HG02973 (cell line): Measurements from ENCODE around the gene AEBP1.

ENCODE experiments used
- ATAC-seq: cut with Tn5 transposase; IDR thresholded peaks from one replicate; pipeline ENCODE4 v1.9.1; 2021; ENCODE audit warnings: moderate library complexity; ENCODE audit not compliant: unreplicated experiment

AEBP1 gene

DNA sequence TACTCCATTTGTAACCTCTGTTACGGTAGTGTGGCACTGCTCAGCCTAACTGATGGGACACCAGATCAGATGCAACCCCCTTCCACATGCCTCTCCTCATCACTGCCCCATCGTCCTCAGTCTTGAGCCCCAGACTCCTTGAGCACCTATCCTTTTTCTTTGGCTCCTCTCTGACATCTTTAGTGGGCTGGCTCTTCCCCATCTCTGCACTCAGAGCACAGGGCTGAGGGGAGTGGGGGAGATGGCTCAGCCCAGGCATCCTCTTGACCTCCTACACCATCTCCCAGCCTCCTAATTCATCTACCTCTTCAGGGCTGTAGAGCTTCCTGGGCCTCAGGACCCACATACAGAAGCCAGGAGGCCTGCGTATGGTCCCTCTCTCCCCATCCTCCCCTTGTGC lies 20.3 kb upstream of the AEBP1 start:
- no peak for ATAC-seq

DNA sequence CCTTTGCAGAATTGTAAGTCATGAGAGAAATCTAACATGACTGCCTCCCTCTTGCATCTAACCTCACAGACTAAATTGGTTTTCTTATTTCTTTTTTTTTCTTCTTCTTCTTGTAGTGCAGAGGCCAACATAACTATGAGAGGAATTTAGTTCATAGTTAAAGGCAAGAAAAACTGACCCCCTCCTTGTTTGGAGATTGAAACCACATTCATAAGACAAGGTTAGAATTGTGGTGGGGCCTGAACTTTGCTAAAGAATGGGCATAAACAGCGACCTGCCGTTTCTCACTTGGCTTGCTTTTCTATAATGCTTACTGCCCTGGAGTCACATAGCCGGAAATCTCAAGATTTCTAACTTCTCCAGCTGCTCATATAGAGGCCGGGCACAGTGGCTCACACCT lies 19.4 kb upstream of the AEBP1 start:
- no peak for ATAC-seq

DNA sequence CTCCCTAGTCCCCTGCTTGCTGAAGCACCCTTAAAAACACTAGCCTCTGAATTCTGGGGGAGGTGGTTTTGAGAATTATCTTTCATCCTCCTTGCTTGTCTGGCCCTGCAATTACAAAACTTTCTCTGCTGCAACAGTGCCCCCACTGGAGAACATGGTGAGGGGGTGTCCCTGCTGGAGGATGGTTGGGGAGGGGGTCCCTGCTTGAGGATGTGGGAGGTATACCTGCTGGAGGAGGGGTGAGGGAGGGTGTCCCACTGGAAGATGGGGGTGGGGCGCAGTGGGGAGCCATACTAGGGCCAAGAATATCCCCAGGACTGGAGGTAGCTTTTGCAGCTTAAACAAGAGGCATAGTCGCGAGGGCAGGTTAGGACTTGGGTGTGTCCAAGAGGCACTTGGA lies 18.6 kb upstream of the AEBP1 start:
- ATAC-seq = no peak

DNA sequence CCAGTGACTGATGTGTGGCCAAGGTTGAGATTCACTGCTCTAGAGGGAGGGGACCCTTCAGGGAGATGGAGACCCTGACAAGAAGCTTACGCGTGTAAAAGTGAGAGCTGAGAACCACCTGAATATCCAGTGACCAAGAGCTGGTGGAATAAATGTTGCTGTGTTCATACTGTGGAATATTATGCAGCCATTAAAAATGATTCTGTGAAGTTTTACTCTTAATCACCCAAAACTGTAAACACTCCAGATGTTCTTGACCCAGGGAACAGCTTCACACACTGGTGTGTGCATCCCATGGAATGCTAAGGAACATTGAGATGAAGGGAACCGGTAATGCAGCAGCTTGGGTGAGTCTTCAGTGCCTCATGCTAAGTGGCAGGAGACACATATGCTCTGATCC lies 17.5 kb upstream of the AEBP1 start:
- no peak for ATAC-seq

DNA sequence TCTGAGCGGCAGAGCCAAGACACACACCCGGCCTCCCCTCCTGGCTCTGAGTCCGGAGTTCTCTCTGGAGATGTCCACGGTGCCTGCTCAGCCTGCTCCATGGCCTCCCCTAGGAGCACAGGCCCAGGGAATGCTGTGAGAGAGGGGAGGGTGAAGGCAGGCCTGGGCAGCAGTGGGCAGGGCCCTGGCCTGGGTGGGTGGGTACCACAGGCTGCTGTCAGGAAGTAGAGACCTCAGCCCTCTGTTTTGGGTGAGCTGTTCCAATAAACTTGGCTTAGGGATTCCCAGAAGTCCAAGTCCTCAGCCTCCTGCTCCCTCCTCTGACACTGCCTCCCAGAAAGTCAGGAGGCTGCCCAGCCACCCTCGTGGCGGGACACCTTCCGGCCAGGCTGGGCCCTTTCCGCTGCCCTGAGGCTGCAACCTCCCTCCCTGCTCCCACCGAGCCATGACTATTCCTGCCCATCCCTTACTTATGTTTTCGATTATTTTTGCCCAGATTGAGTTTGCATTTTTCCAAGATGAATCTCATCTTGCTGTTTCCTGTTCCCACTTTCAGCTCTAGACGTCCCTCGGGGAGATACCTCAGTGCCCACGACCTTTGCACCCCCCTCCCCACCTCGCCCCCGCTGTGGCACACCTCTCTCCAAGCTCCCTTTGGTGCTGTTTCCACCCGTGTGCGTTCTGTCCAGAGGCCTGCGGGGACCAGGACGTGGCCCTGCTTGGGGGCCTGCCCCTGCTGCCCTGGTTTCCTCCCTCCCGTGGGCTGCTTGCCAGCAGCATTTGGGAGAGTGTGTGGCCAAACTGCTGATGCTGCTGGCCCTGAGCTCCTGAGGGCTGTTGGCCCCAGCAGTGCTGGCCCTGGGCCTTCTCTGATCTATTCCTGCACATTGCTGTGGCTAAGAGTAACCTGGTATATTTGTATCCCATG lies 16.0 kb upstream of the AEBP1 start:
- no peak for ATAC-seq

DNA sequence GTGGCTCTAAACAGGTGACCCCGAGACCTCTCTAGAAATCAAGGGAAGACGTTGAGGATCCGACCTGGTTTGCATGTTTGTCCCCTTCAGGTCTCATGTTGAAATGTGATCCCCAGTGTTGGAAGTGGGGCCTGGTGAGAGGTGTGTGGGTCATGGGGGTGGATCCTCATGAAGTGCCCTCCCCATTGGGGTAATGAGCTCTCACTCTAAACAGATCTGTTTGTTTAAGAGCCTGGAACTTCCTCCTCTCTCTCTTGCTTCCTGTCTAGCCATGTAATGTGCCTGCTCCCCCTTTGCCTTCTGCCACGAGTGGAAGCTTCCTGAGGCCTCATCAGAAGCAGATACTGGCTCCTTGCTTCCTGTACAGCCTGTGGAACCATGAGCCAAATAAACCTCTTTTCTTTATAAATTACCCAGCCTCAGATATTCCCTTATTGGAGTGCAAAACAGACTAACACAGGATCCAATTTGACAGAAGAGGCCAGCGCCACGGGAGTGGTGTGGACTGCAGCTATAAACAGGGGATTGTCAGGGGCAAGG lies 11.0 kb upstream of the AEBP1 start:
- no peak for ATAC-seq

DNA sequence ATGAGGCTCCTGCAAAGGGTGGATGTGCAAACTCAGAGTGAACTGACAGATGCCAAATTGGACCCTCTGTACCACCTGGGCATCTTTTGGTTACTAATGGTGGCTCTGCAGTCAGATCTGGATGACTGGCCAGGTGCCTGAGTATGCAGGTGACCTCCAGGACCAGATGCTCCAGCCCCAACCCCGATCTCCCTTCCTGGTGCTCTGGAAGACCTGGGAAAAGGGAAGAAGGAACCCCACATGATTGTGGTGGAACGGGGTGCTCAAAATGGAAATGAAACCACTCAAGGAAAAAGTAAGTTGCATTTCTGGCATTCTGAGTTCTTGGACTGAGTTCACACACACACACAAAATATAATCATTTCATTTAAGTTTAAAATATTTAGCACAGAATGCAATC lies 9.8 kb upstream of the AEBP1 start:
- ATAC-seq = no peak

DNA sequence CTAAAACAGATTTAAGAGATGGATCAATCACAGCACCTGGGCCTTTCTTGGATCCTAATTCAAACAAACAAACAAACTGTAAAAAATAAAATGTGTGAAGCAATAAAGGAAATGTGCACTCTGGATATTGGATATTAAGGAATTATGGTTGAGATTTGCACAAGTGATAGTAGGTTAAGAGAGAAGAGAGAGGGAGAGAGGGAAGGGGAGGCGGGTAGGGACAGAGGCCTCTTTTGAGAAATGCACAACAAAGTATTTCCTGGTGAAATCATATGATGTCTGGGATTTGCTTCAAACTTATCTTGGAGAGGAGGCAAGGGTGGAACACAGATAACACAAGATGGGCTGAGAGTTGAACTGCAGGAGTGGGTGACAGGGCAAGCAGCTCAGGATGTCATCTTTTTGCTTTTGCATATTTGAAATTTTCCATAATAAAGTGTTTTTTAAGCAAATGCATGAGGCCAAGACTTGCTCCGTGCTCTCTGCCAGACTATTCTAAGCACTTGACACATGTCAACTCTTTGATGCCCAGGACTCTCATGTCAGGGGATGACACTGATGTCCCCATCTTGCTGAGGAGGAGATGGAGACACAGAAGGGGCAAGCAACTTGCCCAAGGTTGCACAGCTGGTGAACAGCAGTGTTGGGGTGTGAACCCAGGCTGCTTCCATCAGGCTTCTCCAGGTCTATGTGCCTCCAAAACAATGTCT lies 9.1 kb upstream of the AEBP1 start:
- ATAC-seq = no peak

DNA sequence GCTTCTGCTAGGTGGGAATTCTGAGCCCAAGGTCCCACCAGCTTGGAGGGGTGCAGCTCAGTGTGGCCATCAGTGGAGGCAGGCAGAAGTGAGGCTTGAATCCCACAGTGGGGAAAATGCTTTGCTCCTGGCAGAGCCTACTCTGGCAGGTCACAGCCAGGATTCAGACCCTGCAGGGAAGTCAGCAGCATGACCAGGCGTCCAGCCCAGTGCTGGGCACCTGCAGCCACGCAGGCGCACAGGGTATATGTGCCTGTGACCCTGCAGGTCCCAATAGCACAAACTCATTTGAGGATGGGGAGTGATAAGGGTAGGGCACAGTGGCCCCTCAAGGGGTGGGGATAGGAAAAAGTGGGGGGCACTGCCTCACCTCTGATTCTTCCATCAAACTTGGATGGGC lies 8.4 kb upstream of the AEBP1 start:
- no peak for ATAC-seq

DNA sequence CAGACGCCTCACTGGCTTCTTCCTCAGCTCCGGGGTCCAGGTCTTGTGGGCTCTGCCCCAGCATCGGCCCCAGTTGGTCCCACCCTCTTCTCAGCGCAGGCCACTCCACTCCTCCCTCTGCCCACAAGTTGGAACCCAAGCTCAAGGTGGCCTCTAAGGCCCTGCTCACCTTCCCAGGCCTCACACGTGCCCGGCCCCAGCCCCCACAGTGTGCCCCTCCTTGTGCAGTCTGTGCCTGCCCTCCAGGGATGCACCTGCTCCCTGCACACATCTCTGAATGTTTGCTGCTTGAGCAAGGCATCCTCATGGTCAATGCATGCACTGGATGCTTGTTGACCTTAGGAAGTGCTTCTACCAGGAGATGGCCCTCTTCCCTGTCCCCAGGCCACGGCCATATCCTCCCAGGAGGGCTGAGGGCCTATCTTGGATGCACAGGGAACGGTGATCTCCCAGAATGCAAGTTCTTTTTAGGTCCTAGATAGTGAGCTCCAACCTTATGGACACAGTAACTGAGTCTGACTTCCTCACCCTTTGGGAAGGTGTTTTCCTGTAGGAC lies 7.7 kb upstream of the AEBP1 start:
- ATAC-seq = no peak

DNA sequence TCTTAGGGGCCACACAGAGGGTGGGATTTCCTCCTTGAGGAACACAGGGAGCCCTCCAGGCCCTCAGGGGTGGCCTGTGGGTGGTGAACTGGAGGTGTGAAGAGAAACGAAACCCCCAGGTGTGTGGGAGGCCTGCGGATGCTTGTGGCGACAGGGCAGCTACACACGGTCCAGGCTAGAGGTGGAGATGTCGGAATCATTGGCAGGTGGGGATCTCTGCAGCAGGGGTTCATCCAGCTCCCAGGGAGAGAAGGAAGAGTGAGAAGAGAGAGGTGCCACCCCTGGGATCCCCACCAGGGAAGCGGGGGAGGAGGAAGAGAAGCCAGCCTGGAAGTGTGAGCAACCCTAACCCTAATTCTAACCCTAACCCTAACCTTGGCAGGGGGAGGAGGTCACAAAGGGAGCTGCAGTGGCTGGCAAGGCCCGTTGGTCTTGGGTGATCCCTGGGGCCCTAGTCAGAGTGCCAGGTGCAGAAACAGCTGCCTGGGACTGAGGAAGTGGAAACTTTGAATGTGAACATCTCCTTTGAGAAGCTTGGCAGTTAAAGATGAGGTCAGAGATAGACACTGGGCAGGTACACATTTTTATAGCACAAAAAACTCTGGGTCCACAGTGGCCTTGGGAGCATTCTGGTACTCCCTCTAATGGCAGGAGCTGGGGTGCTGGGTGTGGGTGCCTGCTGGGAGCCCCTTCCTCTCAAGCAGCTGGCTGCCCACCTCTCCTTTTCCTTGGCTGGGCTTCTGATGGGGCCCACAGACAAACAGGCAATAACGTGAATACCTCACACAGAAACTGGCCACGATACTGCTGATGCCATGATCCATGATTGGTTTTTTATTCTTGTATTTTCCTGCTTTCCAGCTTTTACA lies 6.8 kb upstream of the AEBP1 start:
- no peak for ATAC-seq

DNA sequence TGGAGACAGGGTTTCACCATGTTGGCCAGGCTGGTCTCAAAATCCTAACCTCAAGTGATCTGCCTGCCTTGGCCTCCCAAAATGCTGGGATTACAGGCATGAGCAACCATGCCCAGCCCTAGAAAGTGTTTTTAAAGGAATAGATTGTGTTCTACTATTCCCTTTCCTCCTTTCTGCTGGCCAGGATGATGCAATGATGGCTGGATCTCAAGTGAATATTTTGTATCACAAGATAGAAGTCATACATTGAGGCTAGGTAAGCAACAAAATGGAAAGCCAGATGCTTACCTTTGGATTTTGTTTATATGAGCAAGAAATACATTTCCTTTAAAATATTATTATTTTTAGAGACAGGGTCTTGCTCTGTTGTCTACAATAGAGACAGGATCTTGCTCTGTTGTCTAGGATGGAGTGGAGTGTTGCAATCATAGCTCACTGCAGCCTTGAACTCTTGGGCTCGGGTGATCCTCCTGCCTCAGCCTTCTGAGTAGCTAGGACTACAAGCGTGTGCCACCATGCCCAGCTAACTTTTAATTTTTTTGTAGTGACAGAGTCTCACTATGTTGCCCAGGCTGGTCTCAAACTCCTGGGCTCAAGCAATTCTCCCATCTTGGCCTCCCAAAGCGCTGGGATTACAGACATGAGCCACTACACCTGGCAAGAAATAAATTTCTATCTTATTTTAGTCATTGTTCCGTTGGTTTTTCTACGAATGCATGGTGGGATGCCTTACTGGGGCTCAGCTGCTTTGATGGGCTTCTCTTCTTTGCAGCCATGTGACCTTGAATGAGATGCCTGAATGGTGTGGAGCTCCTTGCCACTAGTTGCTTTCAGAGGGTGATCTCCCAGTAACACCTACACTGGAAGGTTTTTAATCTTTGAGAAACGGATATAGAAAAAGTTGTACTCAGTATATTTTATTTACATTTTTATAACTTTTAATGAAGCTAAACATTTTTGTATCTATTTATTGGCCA lies 5.8 kb upstream of the AEBP1 start:
- no peak for ATAC-seq

DNA sequence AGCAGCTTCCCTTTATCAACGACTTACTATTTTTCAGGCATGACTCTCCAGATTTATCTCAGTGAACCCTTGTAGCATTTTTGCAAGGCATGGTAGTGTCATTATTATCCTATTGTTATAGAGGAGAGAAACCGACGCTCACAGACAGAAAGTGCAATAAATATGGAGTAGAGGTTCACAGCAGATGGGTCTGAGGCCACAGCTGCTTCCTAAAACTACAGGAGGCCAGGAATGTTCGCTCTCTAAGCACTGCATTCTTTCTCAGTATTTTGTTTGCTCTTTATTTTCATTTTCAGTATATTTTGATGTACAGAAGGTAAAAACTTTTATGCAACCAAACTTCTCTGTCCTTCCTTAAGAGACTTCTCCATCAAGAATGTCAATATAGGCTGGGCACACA lies 4.5 kb upstream of the AEBP1 start:
- no peak for ATAC-seq

DNA sequence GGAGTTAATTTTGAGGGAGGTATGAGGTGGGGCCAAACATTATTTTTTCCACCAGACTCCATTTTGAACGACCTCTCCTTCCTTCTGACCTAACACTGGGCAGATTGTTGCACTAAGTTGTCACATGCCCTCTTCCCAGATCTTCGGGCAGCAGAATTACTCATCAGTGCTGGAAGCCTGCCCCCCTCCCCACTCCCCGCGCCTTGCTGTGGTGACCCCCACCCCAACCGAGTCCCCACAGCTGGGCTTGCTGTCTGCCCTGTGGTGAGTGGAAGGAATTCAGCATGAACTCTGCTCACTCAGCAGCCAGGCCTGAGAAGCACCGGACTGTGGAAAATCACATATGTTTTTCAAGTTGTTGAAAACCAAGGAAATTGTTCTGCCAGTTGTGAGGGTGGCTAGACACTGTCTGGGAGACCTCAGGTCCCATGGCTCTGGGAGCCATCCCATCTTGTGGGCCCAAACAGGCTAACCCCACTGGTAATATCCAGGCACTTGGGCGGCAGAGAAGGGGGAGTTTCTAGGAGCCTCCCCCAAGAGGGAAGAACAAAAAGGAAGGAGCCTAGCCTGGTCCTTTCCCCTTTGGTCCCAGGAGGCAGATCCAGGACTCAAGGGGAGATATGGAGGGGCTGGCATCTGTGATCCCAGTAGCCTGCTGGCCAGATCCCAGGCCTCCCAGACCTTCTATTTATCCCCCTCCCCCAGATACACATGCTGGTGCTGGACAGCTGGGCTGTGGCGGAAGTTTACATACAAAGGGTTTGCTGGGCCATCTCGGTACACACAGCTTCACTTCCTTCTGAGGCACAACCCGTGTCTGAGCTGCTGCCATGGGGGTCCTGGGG lies 3.5 kb upstream of the AEBP1 start:
- no peak for ATAC-seq

DNA sequence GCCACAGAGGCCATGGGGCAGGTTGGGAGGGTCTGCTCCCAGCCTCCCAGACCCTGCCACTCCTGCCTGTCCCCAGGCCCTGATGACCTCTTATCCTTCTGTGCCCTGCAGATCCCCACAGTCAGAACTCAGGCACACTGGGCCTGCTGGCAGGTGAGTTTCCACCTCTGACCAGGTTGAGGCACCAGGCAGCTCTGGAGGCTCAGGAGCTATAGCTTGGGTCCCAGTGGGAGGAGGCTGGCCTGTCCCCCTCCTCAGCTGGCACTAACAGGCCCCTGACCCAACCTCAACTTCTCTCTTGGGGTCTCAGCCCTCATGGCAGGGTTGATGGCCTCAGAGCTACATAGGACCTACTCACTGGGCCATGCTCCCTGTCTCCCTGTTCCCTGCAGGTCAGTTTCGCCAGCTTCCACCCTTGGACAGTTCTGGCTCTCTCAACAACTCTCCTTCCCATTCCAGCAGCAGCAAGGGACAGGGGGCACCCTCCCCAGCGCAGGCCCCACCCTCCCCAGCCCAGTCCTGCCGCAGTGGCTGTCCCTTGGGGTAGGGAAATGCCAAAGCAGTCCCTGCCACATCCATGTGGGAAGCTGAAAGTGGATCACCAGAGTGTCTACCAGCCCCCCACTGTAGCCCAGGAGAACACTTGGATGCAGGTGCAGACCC lies 2.7 kb upstream of the AEBP1 start:
- ATAC-seq = no peak

DNA sequence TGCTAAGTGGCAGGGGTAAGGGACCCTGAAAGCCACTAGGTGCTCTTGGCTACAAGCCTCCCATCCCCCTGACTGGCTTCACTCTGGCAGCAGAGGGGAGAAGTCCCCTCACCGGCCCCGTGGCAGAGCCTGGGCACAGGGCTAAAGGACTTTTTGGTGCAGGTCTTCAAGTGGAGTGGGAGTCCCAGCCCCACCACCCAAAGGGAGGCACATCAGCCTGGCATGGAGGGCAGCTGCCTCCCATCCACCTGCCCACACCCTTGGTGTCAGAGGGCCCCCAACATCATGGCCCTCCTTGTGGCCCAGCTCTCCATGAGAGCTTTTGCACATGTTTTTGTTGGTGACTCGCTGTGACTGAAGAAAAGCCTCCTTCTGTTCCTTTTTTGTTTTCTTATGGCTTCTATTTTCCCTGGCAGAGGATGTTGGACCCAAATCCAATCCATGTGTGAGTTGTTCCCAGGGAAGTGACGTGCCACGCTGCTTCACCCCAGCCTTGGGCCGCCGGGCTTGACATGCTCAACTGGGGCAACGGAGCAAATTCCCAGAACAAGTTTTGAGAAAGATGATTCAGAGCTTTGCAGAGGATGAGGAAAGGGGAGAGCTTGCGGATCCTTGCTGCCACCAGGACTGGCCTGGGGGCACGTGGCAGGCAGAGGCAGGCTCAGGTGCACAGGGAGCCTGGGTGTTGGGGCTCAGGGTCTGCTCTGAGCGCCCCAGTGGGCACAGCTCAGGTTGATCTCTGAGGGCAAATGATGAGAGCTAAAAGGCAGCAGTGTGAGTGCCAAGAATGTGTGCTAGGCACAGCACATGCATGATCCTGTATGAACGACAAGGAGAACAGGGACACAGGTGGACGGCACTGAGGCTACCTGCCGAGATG lies 1.9 kb upstream of the AEBP1 start:
- no peak for ATAC-seq

DNA sequence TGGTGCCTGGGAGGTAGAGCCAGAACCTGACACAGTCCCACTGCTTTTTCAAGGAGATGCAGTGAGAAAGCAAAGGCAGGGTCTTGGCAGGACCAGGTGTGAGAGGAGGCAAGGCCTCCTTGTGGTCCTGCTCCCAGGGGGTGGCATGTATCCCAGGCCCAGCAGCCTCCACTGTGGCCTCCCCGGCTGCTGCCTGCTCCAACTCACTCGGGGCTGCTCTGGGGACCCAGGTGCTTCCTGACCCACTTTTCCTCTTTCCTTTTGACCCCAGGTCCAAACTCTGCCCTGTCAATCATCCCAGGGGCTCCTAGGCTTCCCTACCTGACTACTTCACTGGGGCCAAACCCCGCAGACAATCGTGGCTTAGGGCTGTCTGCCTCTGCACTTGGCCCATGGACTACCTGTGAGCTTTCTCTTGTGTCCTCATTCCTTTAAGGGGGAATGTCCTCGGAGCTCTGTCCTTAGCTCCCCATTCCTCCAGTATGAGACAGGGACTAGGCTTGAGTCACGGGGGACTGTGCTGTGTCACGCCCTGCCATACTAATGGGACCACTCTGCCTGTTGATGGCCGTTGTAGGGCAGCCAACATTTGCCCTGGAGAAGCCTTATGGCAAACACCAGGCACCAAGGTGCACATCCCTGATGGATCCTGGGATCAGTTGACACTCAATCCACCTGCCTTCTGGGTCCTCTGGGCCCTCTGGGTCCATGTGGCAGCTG lies 1.1 kb upstream of the AEBP1 start:
- ATAC-seq = no peak
